Mucosa of rectum (tissue), 2 donors: Measurements from ENCODE around the gene IFT43.
A peak's percentile ranks its signal among the peaks of the same experiment; 100 is the strongest.

Source experiments
- H3K27ac ChIP-seq, 2 donors: one replicate each; pipeline ENCODE4 v1.7.0; 2013; ENCODE audit warnings: inconsistent platforms in 2 of 2, low read depth in 2 of 2, low read length in 2 of 2
- H3K27me3 ChIP-seq, 2 donors: one replicate each; pipeline ENCODE4 v1.7.0; 2013; ENCODE audit warnings: low read length in 2 of 2; ENCODE audit not compliant: control insufficient read depth in 2 of 2, insufficient read depth in 2 of 2
- H3K36me3 ChIP-seq, 2 donors: one replicate each; pipeline ENCODE4 v1.7.0; 2013; ENCODE audit warnings: low read length in 2 of 2; ENCODE audit not compliant: control insufficient read depth in 2 of 2, insufficient read depth in 2 of 2
- H3K4me1 ChIP-seq, 2 donors: one replicate each; pipeline ENCODE4 v1.7.0; 2013; ENCODE audit warnings: low read length in 2 of 2, mild to moderate bottlenecking in 1 of 2; ENCODE audit not compliant: control insufficient read depth in 2 of 2, insufficient read depth in 2 of 2
- H3K4me3 ChIP-seq, 2 donors: one replicate each; pipeline ENCODE4 v1.7.0; 2013; ENCODE audit warnings: low read length in 2 of 2
- H3K9ac ChIP-seq, 2 donors: one replicate each; pipeline ENCODE4 v1.7.0; 2013; ENCODE audit warnings: low read length in 2 of 2, low read depth in 1 of 2, mild to moderate bottlenecking in 1 of 2
- H3K9me3 ChIP-seq, 2 donors: one replicate each; pipeline ENCODE4 v1.7.0; 2013; ENCODE audit warnings: low read length in 2 of 2; ENCODE audit not compliant: control insufficient read depth in 2 of 2
- donor health status: healthy.
- donor health status: Normal muscosa, but diverticular disease.

The IFT43 gene

GRCh38 chr14:75979648-75980565 lies 5.7 kb upstream of the IFT43 start:
- Histone ChIP-seq H3K9me3 (no peaks in the 10 kb centered on the region), H3K4me3 (peak overlapping the region in 1 of 2 donors; percentile 81), H3K27ac (no peak overlapping the region), H3K4me1 (peaks cover 26% of the 10 kb centered on the region in 2 donors), H3K36me3 (no peaks in the 10 kb centered on the region), H3K9ac (no peak overlapping the region), H3K27me3 (no peaks in the 10 kb centered on the region)

- Histone ChIP-seq H3K27me3 (no peaks in the 10 kb centered on the region), H3K9me3 (no peaks in the 10 kb centered on the region), H3K9ac (peak overlapping the region in 1 of 2 donors; percentile 78), H3K36me3 (no peaks in the 10 kb centered on the region), H3K4me1 (peaks cover 28 to 29% of the 10 kb centered on the region in 2 donors), H3K4me3 (peak overlapping the region in 1 of 2 donors; percentile 81), H3K27ac (peak overlapping the region in 1 of 2 donors; percentile 89)
Observed at GRCh38 chr14:75980856-75981255, 4.7 kb upstream of the IFT43 start.

- Histone ChIP-seq H3K9ac (peak within 1 kb of the TSS; percentile 77 to 78), H3K36me3 (no peaks in the 10 kb centered on the region), H3K4me1 (peaks cover 32 to 34% of the 10 kb centered on the region in 2 donors), H3K27ac (peak within 1 kb of the TSS; percentile 87 to 89), H3K4me3 (peak within 1 kb of the TSS; percentile 81 to 82), H3K9me3 (no peaks in the 10 kb centered on the region), H3K27me3 (no peaks in the 10 kb centered on the region)
Observed at GRCh38 chr14:75981426-75982265, 3.9 kb upstream of the IFT43 start, which contains the start of gene TGFB3. TSS of gene TGFB3 (minus strand) at chr14:75981995. CDS start at chr14:75980893, 1,102 bp downstream.

- Histone ChIP-seq H3K36me3 (no peaks in the 10 kb centered on the region), H3K4me1 (peaks cover 29 to 33% of the 10 kb centered on the region in 2 donors), H3K4me3 (peak overlapping the region; percentile 81 to 82), H3K27me3 (no peaks in the 10 kb centered on the region), H3K9ac (peak overlapping the region; percentile 77 to 78), H3K27ac (peak overlapping the region; percentile 87 to 89), H3K9me3 (no peaks in the 10 kb centered on the region)
Observed at GRCh38 chr14:75982266-75983018, 3.1 kb upstream of the IFT43 start.

GRCh38 chr14:75983019-75983358 lies 2.6 kb upstream of the IFT43 start:
- H3K4me1 ChIP-seq = peaks cover 23 to 30% of the 10 kb centered on the region in 2 donors
- H3K36me3 ChIP-seq = no peaks in the 10 kb centered on the region
- peak overlapping the region; percentile 18 to 59 for H3K9ac ChIP-seq
- peak overlapping the region; percentile 50 to 62 for H3K27ac ChIP-seq
- no peaks in the 10 kb centered on the region for H3K27me3 ChIP-seq
- peak overlapping the region; percentile 61 to 64 for H3K4me3 ChIP-seq
- no peaks in the 10 kb centered on the region for H3K9me3 ChIP-seq

- no peak overlapping the region for H3K4me3 ChIP-seq
- no peak overlapping the region for H3K27ac ChIP-seq
- H3K36me3 ChIP-seq = peaks cover 0 to 3% of the 10 kb centered on the region in 2 donors
- H3K9ac ChIP-seq = no peak overlapping the region
- no peaks in the 10 kb centered on the region for H3K9me3 ChIP-seq
- H3K27me3 ChIP-seq = no peaks in the 10 kb centered on the region
- peaks cover 21% of the 10 kb centered on the region in 2 donors for H3K4me1 ChIP-seq
Observed at GRCh38 chr14:75984674-75985073, 889 bp upstream of the IFT43 start.

- H3K9ac ChIP-seq = peak overlapping the region; percentile 78 to 83
- H3K27ac ChIP-seq = no peak overlapping the region
- peak overlapping the region; percentile 75 to 90 for H3K4me3 ChIP-seq
- H3K27me3 ChIP-seq = no peaks in the 10 kb centered on the region
- peaks cover 16 to 20% of the 10 kb centered on the region in 2 donors for H3K4me1 ChIP-seq
- H3K9me3 ChIP-seq = no peaks in the 10 kb centered on the region
- H3K36me3 ChIP-seq = peaks cover 7% of the 10 kb centered on the region in 2 donors
Observed at GRCh38 chr14:75986439-75986765, 839 bp downstream of the IFT43 start.

- Histone ChIP-seq H3K9me3 (no peaks in the 10 kb centered on the region), H3K4me3 (no peak overlapping the region), H3K27ac (no peak overlapping the region), H3K4me1 (peaks cover 13 to 15% of the 10 kb centered on the region in 2 donors), H3K27me3 (no peaks in the 10 kb centered on the region), H3K36me3 (peaks cover 7 to 11% of the 10 kb centered on the region in 2 donors), H3K9ac (no peak overlapping the region)
Observed at GRCh38 chr14:75987201-75987970, 1.8 kb downstream of the IFT43 start.

GRCh38 chr14:75989134-75989533 lies 3.6 kb downstream of the IFT43 start:
- no peak overlapping the region for H3K4me3 ChIP-seq
- peaks cover 8 to 14% of the 10 kb centered on the region in 2 donors for H3K4me1 ChIP-seq

More at GRCh38 chr14:75989134-75989533, 3.6 kb downstream of the IFT43 start:
- Histone ChIP-seq H3K9me3 (no peaks in the 10 kb centered on the region), H3K27me3 (no peaks in the 10 kb centered on the region), H3K27ac (no peak overlapping the region), H3K9ac (no peak overlapping the region), H3K36me3 (peaks cover 11% of the 10 kb centered on the region in 2 donors)
